LNCAP (cell line): ENCODE measurements around the gene KIF1B.

Experiments used
- CTCF ChIP-seq: fragments of 450-650 bp; IDR thresholded peaks from 2 replicates; pipeline ENCODE4 v1.5.1; 2017; ENCODE audit warnings: mild to moderate bottlenecking

Gene KIF1B

GRCh38 chr1:10280439-10281350 is 70.3 kb downstream of the KIF1B start:
- no peak for TF ChIP-seq CTCF

- TF ChIP-seq CTCF, result no peak
Measured at GRCh38 chr1:10283318-10283984, 73.1 kb downstream of the KIF1B start.

DNA sequence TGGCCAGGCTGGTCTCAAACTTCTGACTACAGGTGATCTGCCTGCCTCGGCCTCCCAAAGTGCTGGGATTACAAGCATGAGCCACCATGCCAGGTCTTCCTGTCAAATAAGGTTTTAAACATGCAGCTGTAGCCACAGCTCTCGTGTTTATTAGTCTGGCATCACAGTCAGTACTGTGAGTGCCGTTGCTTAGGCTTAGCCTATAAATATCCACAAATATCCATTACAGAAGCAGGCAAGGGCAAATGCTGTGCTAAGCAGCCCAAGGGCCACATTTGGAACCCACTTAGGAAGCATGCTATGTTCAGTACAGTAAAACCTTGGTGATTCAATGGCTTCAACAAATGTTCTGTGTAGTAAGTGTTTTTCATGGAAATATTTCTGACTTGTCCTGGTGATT is 75.9 kb downstream of the KIF1B start:
- no peak for TF ChIP-seq CTCF

DNA sequence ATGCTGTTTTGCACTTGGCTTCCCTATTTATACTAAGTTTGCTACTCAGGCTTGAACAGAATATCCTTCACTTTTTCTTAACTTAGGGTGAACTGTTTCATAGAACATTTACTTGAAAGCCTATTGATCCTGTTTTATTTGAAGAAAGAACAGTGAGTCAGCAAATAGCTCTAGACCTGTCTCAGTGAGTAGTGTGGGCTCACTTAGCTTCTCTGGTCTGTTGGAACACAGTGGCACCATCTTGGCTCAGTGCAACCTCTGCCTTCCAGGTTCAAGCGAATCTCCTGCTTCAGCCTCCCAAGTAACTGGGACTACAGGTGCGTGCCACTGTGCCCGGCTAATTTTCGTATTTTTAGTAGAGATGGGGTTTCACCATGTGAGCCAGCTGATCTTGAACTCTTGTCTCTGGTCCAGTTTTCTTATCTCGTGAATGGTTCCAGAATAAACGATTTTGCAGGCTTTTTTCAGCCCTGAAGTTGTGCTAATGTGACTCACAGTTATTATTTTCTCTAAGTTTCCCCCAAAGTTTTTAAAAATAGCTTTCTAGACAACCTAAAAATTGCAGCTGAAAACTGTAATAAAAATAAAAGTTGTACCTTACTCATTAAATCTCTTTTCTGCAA is 76.8 kb downstream of the KIF1B start:
- TF ChIP-seq CTCF, result no peak

DNA sequence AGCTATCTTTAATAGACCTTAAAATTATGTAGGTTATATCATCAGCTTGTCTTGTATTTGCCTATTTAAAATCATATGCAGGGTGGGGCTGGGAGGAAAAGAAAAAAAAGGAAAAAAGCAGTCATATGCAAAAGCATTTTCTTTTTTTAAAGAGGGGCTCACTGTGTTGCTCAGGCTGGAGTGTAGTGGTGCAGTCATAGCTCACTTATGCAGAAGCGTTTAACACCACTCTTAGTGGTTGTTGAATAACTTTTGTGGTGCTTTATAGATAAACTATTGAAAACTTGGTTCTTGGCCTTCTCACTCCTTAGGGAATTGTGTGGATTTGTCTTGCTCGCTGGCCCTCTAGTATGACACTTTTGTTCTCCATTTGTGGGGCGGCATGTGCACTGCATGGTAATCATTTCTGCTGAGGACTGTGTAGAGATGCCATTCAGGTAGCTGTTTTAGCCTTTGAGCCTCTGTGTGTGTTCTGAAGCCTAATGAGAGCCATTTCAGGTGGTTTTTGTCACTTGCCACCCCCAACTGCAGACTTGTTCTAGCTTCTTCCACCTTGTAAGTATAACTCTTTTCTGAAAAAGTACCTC is 77.8 kb downstream of the KIF1B start:
- TF ChIP-seq CTCF, result no peak

DNA sequence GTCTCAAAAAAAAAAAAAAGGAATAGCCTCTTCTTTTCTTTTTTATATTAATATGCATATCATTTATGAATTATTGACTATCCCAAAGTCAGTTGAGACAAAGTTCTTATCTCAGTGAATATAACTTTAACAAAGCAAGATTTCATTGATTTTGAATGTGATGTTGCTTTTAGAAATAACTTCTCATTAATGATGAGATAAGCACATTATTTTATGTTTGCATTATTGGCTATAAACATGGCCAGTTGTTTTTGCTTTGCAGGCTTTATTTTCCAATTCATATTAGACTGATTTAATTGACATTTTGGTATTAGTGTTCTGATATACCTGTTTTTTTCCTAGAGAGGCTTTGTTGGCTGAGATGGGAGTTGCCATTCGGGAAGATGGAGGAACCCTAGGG is 81.3 kb downstream of the KIF1B start:
- TF ChIP-seq CTCF, result no peak

DNA sequence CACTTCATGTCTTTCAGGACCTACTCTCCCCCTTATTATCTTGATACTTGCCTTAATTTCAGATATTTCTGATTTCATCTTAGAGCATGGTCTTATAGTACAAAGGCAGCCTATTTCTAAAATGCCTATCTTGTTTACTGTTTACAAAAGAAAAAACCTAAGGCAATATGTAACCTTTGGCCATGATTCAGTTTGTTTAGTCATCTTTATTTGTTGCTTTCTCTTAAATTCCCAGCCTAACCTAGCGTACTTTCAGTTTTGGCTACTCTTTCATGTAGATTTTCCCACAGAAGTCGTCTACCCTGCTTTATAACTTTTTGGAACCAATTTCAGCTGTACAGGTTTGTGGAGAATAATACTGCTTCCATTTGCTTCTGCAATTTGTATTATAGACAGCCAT is 81.8 kb downstream of the KIF1B start:
- no peak for TF ChIP-seq CTCF
